Prostate gland (tissue), 2 donors: ENCODE results near the gene RORB. TPM values are rescaled to one million over a fixed set of nuclear protein-coding genes. Genes with fewer than 3 reads are reported as not detected.

Experiments used
- DNase-seq: peaks from one replicate; pipeline ENCODE4 v3.0.0-alpha.2; 2019; ENCODE audit warnings: low spot score
- H3K27ac ChIP-seq, 2 donors: fragments of 200-600 bp; sonication (generic); 2 replicates each; pipeline ENCODE4 v1.5.1; 2017 to 2019
- H3K27me3 ChIP-seq: fragments of 200-600 bp; sonication (generic); replicated peaks from 2 replicates; pipeline ENCODE4 v1.5.1; 2019; ENCODE audit not compliant: insufficient read depth
- H3K36me3 ChIP-seq, 2 donors: fragments of 200-600 bp; sonication (generic); 1 replicate in 1 of 2; 2 replicates in 1 of 2; pipeline versions ENCODE4 v1.5.1 to v1.8.1; 2017 to 2019
- H3K4me1 ChIP-seq: fragments of 200-600 bp; sonication (generic); replicated peaks from 2 replicates; pipeline ENCODE4 v1.5.1; 2019
- H3K4me3 ChIP-seq, 2 donors: fragments of 200-600 bp; sonication (generic); 2 replicates each; pipeline ENCODE4 v1.5.1; 2017 to 2019
- H3K9me3 ChIP-seq: fragments of 200-600 bp; sonication (generic); 2 replicates; pipeline ENCODE4 v1.5.1; 2017
- POLR2A ChIP-seq: fragments of 450-650 bp; IDR thresholded peaks from one replicate; pipeline ENCODE4 v1.6.1; 2016; ENCODE audit warnings: antibody characterized with exemption, mild to moderate bottlenecking
- POLR2AphosphoS5 ChIP-seq: sonication (generic); formaldehyde crosslinking; IDR thresholded peaks from one replicate; pipeline ENCODE4 v1.6.1; 2017; ENCODE audit warnings: antibody characterized with exemption
- WGBS: methylation state at CpG from one replicate; pipeline ENCODE4 v1.1.5; 2018; 5-methylcytosine and 5-hydroxymethylcytosine counted together
- intact Hi-C: fragments of 100-400 bp; cut with DNase I; formaldehyde crosslinking; loops from one replicate; pipeline ENCODE4 v1.14.2; 2022
- total RNA-seq, 2 donors: library from RNA; depleted of rRNA; stranded (reverse); fragments of >200 nt; gene quantifications; one replicate each; pipeline ENCODE4 v1.1.0, GENCODE V29; 2016
- TF ChIP-seq, protein P1 (sequence below), 4 experiments: fragments of 200-600 bp in 2 of 4; fragments of 450-650 bp in 2 of 4; sonication (generic) in 2 of 4; IDR thresholded peaks; 1 replicate in 3 of 4; 2 replicates in 1 of 4; pipeline ENCODE4 v1.5.1; 2016 to 2019; ENCODE audit warnings: antibody characterized with exemption in 4 of 4, mild to moderate bottlenecking in 2 of 4, moderate library complexity in 2 of 4

The RORB gene
- total RNA-seq, 2 donors from 2014 or later = 1.4 to 1.7 TPM

- Histone ChIP-seq H3K4me1 (no peaks in the 10 kb centered on the region), H3K27me3 (peaks cover 2% of the 10 kb centered on the region), H3K36me3 (no peaks in the 10 kb centered on the region), H3K4me3 (no peak overlapping the region), H3K27ac (no peak overlapping the region), H3K9me3 (no peaks in the 10 kb centered on the region)
- TF ChIP-seq POLR2A (no peak), POLR2AphosphoS5 (no peak)
- TF ChIP-seq, protein P1, sequence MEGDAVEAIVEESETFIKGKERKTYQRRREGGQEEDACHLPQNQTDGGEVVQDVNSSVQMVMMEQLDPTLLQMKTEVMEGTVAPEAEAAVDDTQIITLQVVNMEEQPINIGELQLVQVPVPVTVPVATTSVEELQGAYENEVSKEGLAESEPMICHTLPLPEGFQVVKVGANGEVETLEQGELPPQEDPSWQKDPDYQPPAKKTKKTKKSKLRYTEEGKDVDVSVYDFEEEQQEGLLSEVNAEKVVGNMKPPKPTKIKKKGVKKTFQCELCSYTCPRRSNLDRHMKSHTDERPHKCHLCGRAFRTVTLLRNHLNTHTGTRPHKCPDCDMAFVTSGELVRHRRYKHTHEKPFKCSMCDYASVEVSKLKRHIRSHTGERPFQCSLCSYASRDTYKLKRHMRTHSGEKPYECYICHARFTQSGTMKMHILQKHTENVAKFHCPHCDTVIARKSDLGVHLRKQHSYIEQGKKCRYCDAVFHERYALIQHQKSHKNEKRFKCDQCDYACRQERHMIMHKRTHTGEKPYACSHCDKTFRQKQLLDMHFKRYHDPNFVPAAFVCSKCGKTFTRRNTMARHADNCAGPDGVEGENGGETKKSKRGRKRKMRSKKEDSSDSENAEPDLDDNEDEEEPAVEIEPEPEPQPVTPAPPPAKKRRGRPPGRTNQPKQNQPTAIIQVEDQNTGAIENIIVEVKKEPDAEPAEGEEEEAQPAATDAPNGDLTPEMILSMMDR (IDR thresholded peaks at IDR 0.05) = no peak
- intact Hi-C loops = no loop called here
- WGBS = 89% methylated on average over 1 of the region's 1 CpG
- DNase-seq = no peak
Measured at GRCh38 chr9:74494490-74494889, 2.6 kb upstream of the RORB start.

DNA sequence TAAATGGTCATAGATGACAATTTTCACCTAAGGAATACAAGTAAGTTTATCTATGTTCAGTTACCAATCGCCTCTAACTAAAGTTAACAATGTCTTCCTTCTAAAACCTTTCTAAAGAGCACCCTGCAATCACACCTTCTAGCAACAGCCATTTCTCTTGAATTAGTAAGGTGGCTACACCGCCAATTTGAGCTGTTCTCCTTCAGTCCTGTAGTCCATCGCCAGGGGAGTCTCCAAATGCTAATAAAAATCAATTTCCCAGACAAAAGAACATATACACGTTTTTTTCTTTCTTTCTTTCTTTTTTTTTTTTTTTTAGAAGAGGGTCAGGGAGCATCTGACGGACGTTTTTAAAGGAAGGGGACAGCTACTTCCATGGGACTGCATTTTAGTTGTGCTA is 729 bp upstream of the RORB start:
- H3K27ac ChIP-seq = no peak overlapping the region
- TF ChIP-seq, protein P1 (IDR thresholded peaks at IDR 0.05) = no peak
- TF ChIP-seq POLR2A (no peak), POLR2AphosphoS5 (no peak)
- H3K36me3 ChIP-seq = no peaks in the 10 kb centered on the region
- intact Hi-C loops = no loop called here
- H3K4me1 ChIP-seq = no peaks in the 10 kb centered on the region
- no peaks in the 10 kb centered on the region for H3K9me3 ChIP-seq
- peak overlapping the region; percentile 44 to 48 for H3K4me3 ChIP-seq
- 31% methylated on average over 6 of the region's 6 CpGs for WGBS
- H3K27me3 ChIP-seq = peaks cover 10% of the 10 kb centered on the region
- DNase-seq = no peak

DNA sequence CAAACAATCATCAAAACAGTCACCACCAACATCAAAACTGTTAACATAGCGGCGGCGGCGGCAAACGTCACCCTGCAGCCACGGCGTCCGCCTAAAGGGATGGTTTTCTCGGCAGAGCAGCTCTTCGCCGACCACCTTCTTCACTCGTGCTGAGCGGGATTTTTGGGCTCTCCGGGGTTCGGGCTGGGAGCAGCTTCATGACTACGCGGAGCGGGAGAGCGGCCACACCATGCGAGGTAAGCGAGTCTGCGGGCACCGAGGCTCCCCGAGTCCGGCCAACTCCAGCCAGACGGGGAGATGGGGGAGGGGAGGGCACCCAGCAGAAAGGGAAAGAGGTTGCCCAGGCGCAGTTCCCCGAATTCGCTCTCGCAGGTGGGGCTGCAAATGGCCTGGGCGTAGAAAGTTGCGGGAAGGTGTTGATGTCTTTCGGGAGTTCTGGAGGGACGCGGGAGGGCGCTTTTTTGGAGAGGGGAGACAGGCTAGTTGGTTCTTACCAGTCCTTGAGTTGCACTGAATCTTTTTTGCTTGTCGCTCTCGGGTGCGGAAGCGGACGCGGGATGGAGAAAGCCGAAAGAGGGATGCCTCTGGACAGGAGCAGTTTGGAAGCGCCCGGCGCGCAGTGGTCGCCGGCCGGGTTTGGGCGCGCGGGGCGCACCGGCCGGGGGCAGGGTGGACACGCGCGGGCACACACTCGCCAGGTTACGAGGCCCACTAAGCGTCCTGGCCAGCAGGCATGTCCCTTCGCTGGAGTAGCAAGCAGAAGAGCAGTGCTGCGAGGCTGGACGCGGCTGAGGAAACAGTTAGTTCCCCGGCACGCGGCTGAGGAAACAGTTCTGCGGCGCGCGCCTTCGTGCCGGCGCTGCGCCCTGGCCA is 849 bp downstream of the RORB start:
- TF ChIP-seq, protein P1 (IDR thresholded peaks at IDR 0.05) = no peak
- TF ChIP-seq POLR2AphosphoS5 (no peak), POLR2A (no peak)
- peaks cover 10% of the 10 kb centered on the region for H3K27me3 ChIP-seq
- DNase-seq = no peak
- intact Hi-C loops = no loop called here
- H3K4me1 ChIP-seq = no peaks in the 10 kb centered on the region
- under 1% methylated on average over 58 of the region's 77 CpGs for WGBS
- peak overlapping the region; percentile 44 to 48 for H3K4me3 ChIP-seq
- H3K9me3 ChIP-seq = no peaks in the 10 kb centered on the region
- H3K27ac ChIP-seq = peak overlapping the region; percentile 34 to 51
- no peaks in the 10 kb centered on the region for H3K36me3 ChIP-seq

GRCh38 chr9:74498621-74499095 is 1.5 kb downstream of the RORB start:
- H3K36me3 ChIP-seq = no peaks in the 10 kb centered on the region
- peak overlapping the region; percentile 34 to 51 for H3K27ac ChIP-seq
- no peak for DNase-seq
- peak overlapping the region; percentile 44 to 48 for H3K4me3 ChIP-seq
- TF ChIP-seq POLR2A (no peak), POLR2AphosphoS5 (no peak)
- TF ChIP-seq, protein P1 (IDR thresholded peaks at IDR 0.05) = no peak
- under 1% methylated on average over 27 of the region's 34 CpGs for WGBS
- H3K27me3 ChIP-seq = peaks cover 10% of the 10 kb centered on the region
- no peaks in the 10 kb centered on the region for H3K4me1 ChIP-seq
- intact Hi-C loops = no loop called here
- H3K9me3 ChIP-seq = no peaks in the 10 kb centered on the region
